ENCODE data around the gene ADGRE2. TPM values are rescaled to one million over a fixed set of nuclear protein-coding genes. Genes with fewer than 3 reads are reported as not detected.

Gene ADGRE2
- total and polyA plus RNA-seq, 2 of the 4 experiments (the other 2 are of a cell fraction), result not detected

GRCh38 chr19:14746886-14747285 is 31.5 kb downstream of the ADGRE2 start:
- Histone ChIP-seq H4K20me1 (ENCODE audit: insufficient read depth, low read length) (no peaks in the 10 kb centered on the region), H3K14ac (replicated peaks; ENCODE audit: low read depth, low read length) (no peak overlapping the region), H3K4me1 (ENCODE audit: control insufficient read depth, insufficient read depth, low read length) (no peaks in the 10 kb centered on the region), H3K56ac (ENCODE audit: extremely low read depth, insufficient read depth, low read length) (no peak overlapping the region), H2BK120ac (ENCODE audit: low read depth, low read length) (no peak overlapping the region), H3K9me3 (ENCODE audit: control insufficient read depth, insufficient read depth, low read length) (peaks cover 18% of the 10 kb centered on the region), H2BK15ac (ENCODE audit: low read depth, low read length) (no peak overlapping the region), H3K4me3 (ENCODE audit: insufficient read depth, low read depth, low read length) (no peak overlapping the region), H4K8ac (ENCODE audit: low read depth in 2 of 2, low read length in 2 of 2) (no peak overlapping the region), H2AFZ (replicated peaks; ENCODE audit: low read length, poor library complexity) (no peak overlapping the region), H4K5ac (ENCODE audit: low read depth, low read length) (no peak overlapping the region), H3K27ac (ENCODE audit: insufficient read depth, low read length) (no peak overlapping the region), H3K36me3 (ENCODE audit: control insufficient read depth, insufficient read depth, low read length) (no peaks in the 10 kb centered on the region), H3K79me1 (ENCODE audit: low read depth in 1 of 2, low read length in 2 of 2) (no peaks in the 10 kb centered on the region), H2AK5ac (ENCODE audit: low read depth, low read length) (no peak overlapping the region), H3K9me1 (ENCODE audit: insufficient read depth, low read length) (no peaks in the 10 kb centered on the region), H3K9ac (ENCODE audit: low read depth, low read length) (no peak overlapping the region), H2AK9ac (replicated peaks; ENCODE audit: low read depth, low read length, poor library complexity) (no peak overlapping the region), H3K27me3 (ENCODE audit: control insufficient read depth, insufficient read depth, low read length) (no peaks in the 10 kb centered on the region), H2BK20ac (ENCODE audit: low read depth, low read length) (no peak overlapping the region), H2BK5ac (ENCODE audit: low read depth, low read length, poor library complexity, severe bottlenecking) (no peak overlapping the region), H3K18ac (ENCODE audit: low read depth, low read length) (no peak overlapping the region), H3K4ac (ENCODE audit: low read depth, low read length) (no peak overlapping the region), H3K4me2 (ENCODE audit: low read depth, low read length) (no peak overlapping the region), H4K91ac (ENCODE audit: insufficient read depth, low read depth, low read length) (no peak overlapping the region), H3K23ac (ENCODE audit: low read depth, low read length) (no peak overlapping the region)
- no TSS peak for BruUV-seq (replicated peaks)
- WGBS, 2 experiments (ENCODE audit: extremely low coverage in 2 of 2, insufficient read length in 1 of 2), result 100% methylated on average over 1 of the region's 4 CpGs; no CpG with 5 or more reads in 1 of the 2 experiments
- dilution Hi-C loops (cut with HindIII; ENCODE audit: low sequenced_read_pairs, unreplicated experiment), result no loop called here
- TF ChIP-seq MXI1 (IDR thresholded peaks at IDR 0.05; ENCODE audit: borderline replicate concordance, low read depth, low read length), result no peak
- TF ChIP-seq ELK1 (IDR thresholded peaks at IDR 0.05; ENCODE audit: borderline replicate concordance, low read depth, low read length), result no peak
- no peak for TF ChIP-seq CTCF (conservative IDR thresholded peaks at IDR 0.05; ENCODE audit: low read depth, low read length)
- TF ChIP-seq CHD1 (IDR thresholded peaks at IDR 0.05; ENCODE audit: low read depth, low read length), result no peak
- TF ChIP-seq MAFK (IDR thresholded peaks at IDR 0.05; ENCODE audit: low read depth, low read length), result no peak
- TF ChIP-seq MAZ (IDR thresholded peaks at IDR 0.05; ENCODE audit: borderline replicate concordance, low read depth, low read length), result no peak
- TF ChIP-seq NFE2L2 (IDR thresholded peaks at IDR 0.05; ENCODE audit: low read depth, low read length), result no peak
- no peak for TF ChIP-seq SMC3 (IDR thresholded peaks at IDR 0.05; ENCODE audit: low read depth, low read length)
- TF ChIP-seq POLR2A (IDR thresholded peaks at IDR 0.05; ENCODE audit: low read depth, low read length), result no peak
- no peak for TF ChIP-seq RFX5 (IDR thresholded peaks at IDR 0.05; ENCODE audit: low read depth, low read length)
- no peak for TF ChIP-seq CEBPB (IDR thresholded peaks at IDR 0.05; ENCODE audit: low read depth, low read length)
- TF ChIP-seq USF2 (IDR thresholded peaks at IDR 0.05; ENCODE audit: low read depth, low read length), result no peak
- no peak for TF ChIP-seq RAD21 (IDR thresholded peaks at IDR 0.05; ENCODE audit: low read length)
- no peak for TF ChIP-seq BHLHE40 (IDR thresholded peaks at IDR 0.05; ENCODE audit: low read depth, low read length)
- TF ChIP-seq RCOR1 (IDR thresholded peaks at IDR 0.05; ENCODE audit: insufficient replicate concordance, low read length), result no peak
- no peak for TF ChIP-seq FOS (IDR thresholded peaks at IDR 0.05; ENCODE audit: low read depth, low read length)
- ATAC-seq (ENCODE audit: low read depth) (no peak), DNase-seq (no peak)
- intact Hi-C loops (cut with micrococcal nuclease), result no loop called here
- POLR2A ChIA-PET (ENCODE audit: unreplicated experiment), result no interaction called here
- in situ Hi-C loops (cut with MboI; ENCODE audit: low sequenced_read_pairs), result no loop called here
- CTCF ChIA-PET, result no interaction called here
